WERI-Rb-1 (cell line): Measurements from ENCODE around the gene VMAC.

Experiments used
- DNase-seq: peaks from one replicate; pipeline ENCODE4 v3.0.0-alpha.2; 2020
- H3K27ac ChIP-seq: fragments of 250-450 bp; sonication (Bioruptor Pico); 2 replicates; pipeline ENCODE4 v1.5.1; 2020; ENCODE audit warnings: mild to moderate bottlenecking, moderate library complexity
- H3K27me3 ChIP-seq: fragments of 250-450 bp; sonication (Bioruptor Pico); 2 replicates; pipeline ENCODE4 v1.5.1; 2021; ENCODE audit warnings: mild to moderate bottlenecking, low read depth, moderate library complexity; ENCODE audit not compliant: insufficient read depth, severe bottlenecking
- H3K36me3 ChIP-seq: fragments of 250-450 bp; sonication (Bioruptor Pico); 2 replicates; pipeline ENCODE4 v1.5.1; 2020; ENCODE audit warnings: mild to moderate bottlenecking, moderate library complexity
- H3K4me3 ChIP-seq: 2 replicates; pipeline ENCODE4 v1.5.1; 2011; ENCODE audit warnings: low read depth, mild to moderate bottlenecking, control low read depth, low read length
- H3K9me3 ChIP-seq: fragments of 250-450 bp; sonication (Bioruptor Pico); 2 replicates; pipeline ENCODE4 v1.5.1; 2021; ENCODE audit warnings: mild to moderate bottlenecking, moderate library complexity; ENCODE audit not compliant: severe bottlenecking
- CTCF ChIP-seq: IDR thresholded peaks from 2 replicates; pipeline ENCODE4 v1.5.1; 2011; ENCODE audit warnings: low read depth, mild to moderate bottlenecking, control low read depth, inconsistent platforms, low read length

The VMAC gene

GRCh38 chr19:5940260-5941208, 35.9 kb downstream of the VMAC start:
- Histone ChIP-seq H3K27me3 (no peaks in the 10 kb centered on the region), H3K4me3 (no peak overlapping the region), H3K27ac (no peak overlapping the region), H3K9me3 (no peaks in the 10 kb centered on the region), H3K36me3 (peaks cover 58% of the 10 kb centered on the region)
- DNase-seq = no peak
- TF ChIP-seq CTCF = no peak

GRCh38 chr19:5941673-5942072, 37.0 kb downstream of the VMAC start:
- TF ChIP-seq CTCF = no peak
- no peaks in the 10 kb centered on the region for H3K9me3 ChIP-seq
- no peak overlapping the region for H3K4me3 ChIP-seq
- no peak overlapping the region for H3K27ac ChIP-seq
- H3K36me3 ChIP-seq = peaks cover 59% of the 10 kb centered on the region
- DNase-seq = no peak
- H3K27me3 ChIP-seq = no peaks in the 10 kb centered on the region

- H3K9me3 ChIP-seq = no peaks in the 10 kb centered on the region
- no peak for DNase-seq
- peaks cover 49% of the 10 kb centered on the region for H3K36me3 ChIP-seq
- H3K4me3 ChIP-seq = no peak overlapping the region
- no peaks in the 10 kb centered on the region for H3K27me3 ChIP-seq
- H3K27ac ChIP-seq = no peak overlapping the region
- no peak for TF ChIP-seq CTCF
These were observed 38.4 kb downstream of the VMAC start for GRCh38 chr19:5943045-5943444.

GRCh38 chr19:5943623-5944022, 39.0 kb downstream of the VMAC start:
- Histone ChIP-seq H3K4me3 (no peak overlapping the region), H3K36me3 (peaks cover 47% of the 10 kb centered on the region), H3K27me3 (no peaks in the 10 kb centered on the region), H3K9me3 (no peaks in the 10 kb centered on the region), H3K27ac (no peak overlapping the region)
- TF ChIP-seq CTCF = no peak
- DNase-seq = no peak

- Histone ChIP-seq H3K27ac (no peak overlapping the region), H3K27me3 (no peaks in the 10 kb centered on the region), H3K4me3 (no peak overlapping the region), H3K9me3 (no peaks in the 10 kb centered on the region), H3K36me3 (peaks cover 42% of the 10 kb centered on the region)
- DNase-seq = no peak
- no peak for TF ChIP-seq CTCF
These were observed 42.8 kb downstream of the VMAC start for GRCh38 chr19:5947435-5947834.
